MG63 (cell line): ENCODE data around the gene SMAD1. TPM values are rescaled to one million over a fixed set of nuclear protein-coding genes. Genes with fewer than 3 reads are reported as not detected.
A peak's percentile ranks its signal among the peaks of the same experiment; 100 is the strongest.

Source experiments
- DNase-seq: peaks from one replicate; pipeline ENCODE4 v3.0.0-alpha.2; 2020
- H3K27me3 ChIP-seq: fragments of 250-450 bp; sonication (Bioruptor Pico); 2 replicates; pipeline ENCODE4 v1.5.1; 2020; ENCODE audit warnings: mild to moderate bottlenecking, moderate library complexity
- H3K36me3 ChIP-seq: fragments of 250-450 bp; sonication (Bioruptor Pico); 2 replicates; pipeline ENCODE4 v1.5.1; 2020; ENCODE audit warnings: mild to moderate bottlenecking, moderate library complexity
- H3K4me3 ChIP-seq: fragments of 250-450 bp; sonication (Bioruptor Pico); 2 replicates; pipeline ENCODE4 v1.5.1; 2020; ENCODE audit warnings: mild to moderate bottlenecking, moderate library complexity
- H3K9me3 ChIP-seq: fragments of 250-450 bp; sonication (Bioruptor Pico); 2 replicates; pipeline ENCODE4 v1.5.1; 2020; ENCODE audit warnings: mild to moderate bottlenecking, moderate library complexity
- total RNA-seq: library from RNA; depleted of rRNA; stranded (reverse); fragments of >200 nt; shearing (Covaris generic); gene quantifications from 2 replicates; pipeline ENCODE4 v1.2.3, GENCODE V29; 2014; ENCODE audit warnings: low replicate concordance

SMAD1 gene
- total RNA-seq, 1 experiment from 2014 or later: 11.4 TPM

- no peak for DNase-seq
- no peaks in the 10 kb centered on the region for H3K27me3 ChIP-seq
- no peak overlapping the region for H3K4me3 ChIP-seq
- peaks cover 2% of the 10 kb centered on the region; the same call in 1 of the 2 replicates for H3K36me3 ChIP-seq
- no peaks in the 10 kb centered on the region for H3K9me3 ChIP-seq
Measured at GRCh38 chr4:145535202-145535601, 53.5 kb downstream of the SMAD1 start.

- no peaks in the 10 kb centered on the region for H3K9me3 ChIP-seq
- H3K36me3 ChIP-seq: peaks cover 2% of the 10 kb centered on the region; the same call in 1 of the 2 replicates
- H3K4me3 ChIP-seq: no peak overlapping the region
- DNase-seq: no peak
- H3K27me3 ChIP-seq: no peaks in the 10 kb centered on the region
Measured at GRCh38 chr4:145536044-145536443, 54.4 kb downstream of the SMAD1 start.

GRCh38 chr4:145538596-145538995 is 56.9 kb downstream of the SMAD1 start:
- DNase-seq: no peak
- peaks cover 2% of the 10 kb centered on the region; the same call in 1 of the 2 replicates for H3K36me3 ChIP-seq
- no peaks in the 10 kb centered on the region for H3K27me3 ChIP-seq
- no peak overlapping the region for H3K4me3 ChIP-seq
- H3K9me3 ChIP-seq: no peaks in the 10 kb centered on the region

DNA sequence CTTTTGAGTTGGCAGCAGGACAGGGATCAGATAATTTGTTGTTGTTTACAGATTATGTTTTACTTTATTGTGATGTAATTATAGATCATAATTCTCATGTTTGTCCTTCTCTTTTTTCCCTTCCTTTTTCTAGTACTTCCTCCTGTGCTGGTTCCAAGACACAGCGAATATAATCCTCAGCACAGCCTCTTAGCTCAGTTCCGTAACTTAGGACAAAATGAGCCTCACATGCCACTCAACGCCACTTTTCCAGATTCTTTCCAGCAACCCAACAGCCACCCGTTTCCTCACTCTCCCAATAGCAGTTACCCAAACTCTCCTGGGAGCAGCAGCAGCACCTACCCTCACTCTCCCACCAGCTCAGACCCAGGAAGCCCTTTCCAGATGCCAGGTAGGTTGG is 58.0 kb downstream of the SMAD1 start:
- H3K36me3 ChIP-seq: peaks cover 2% of the 10 kb centered on the region; the same call in 1 of the 2 replicates
- no peaks in the 10 kb centered on the region for H3K27me3 ChIP-seq
- H3K4me3 ChIP-seq: no peak overlapping the region
- H3K9me3 ChIP-seq: no peaks in the 10 kb centered on the region
- DNase-seq: no peak

DNA sequence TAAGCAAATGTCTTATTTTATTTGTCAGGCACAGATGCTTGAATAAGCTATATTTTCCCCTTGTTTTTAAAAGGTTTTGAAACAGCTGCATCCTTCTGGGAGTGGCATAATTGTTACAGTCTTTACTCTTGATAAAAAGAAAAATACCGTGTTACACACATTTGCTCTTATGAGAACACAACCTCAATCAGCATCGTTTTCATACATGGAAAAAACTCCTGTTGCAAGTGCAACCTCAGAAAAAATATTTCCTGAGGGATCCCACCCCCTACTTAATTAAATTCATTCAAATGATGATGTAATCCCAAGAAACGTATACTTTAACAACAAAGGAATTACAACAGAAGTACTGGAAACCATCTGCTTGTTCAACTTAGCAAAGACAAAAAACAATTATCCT is 58.6 kb downstream of the SMAD1 start:
- no peak for DNase-seq
- peaks cover 2% of the 10 kb centered on the region; the same call in 1 of the 2 replicates for H3K36me3 ChIP-seq
- no peaks in the 10 kb centered on the region for H3K27me3 ChIP-seq
- H3K4me3 ChIP-seq: no peak overlapping the region
- no peaks in the 10 kb centered on the region for H3K9me3 ChIP-seq

GRCh38 chr4:145541346-145541745 is 59.7 kb downstream of the SMAD1 start:
- peaks cover 2% of the 10 kb centered on the region; the same call in 1 of the 2 replicates for H3K36me3 ChIP-seq
- no peaks in the 10 kb centered on the region for H3K27me3 ChIP-seq
- H3K9me3 ChIP-seq: no peaks in the 10 kb centered on the region
- H3K4me3 ChIP-seq: no peak overlapping the region
- no peak for DNase-seq

DNA sequence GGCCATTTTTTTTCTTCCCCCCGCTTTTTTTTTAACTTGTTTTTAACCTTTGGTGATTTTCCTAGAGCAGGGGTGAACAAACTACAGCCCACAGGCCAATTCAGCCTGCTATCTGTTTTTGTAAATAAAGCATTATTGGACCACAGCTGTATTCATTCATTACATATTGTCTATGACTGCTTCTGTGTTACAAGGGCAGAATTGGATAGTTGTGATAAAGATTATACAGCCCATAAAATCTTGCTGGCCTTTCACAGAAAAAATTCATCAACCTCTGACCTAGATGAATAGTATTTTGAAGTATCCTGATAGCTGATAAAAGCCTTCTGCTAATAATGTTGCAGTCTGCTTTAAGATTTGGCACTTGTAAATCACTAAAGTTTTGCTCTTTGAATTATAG is 63.4 kb downstream of the SMAD1 start:
- no peak for DNase-seq
- no peaks in the 10 kb centered on the region for H3K9me3 ChIP-seq
- no peak overlapping the region for H3K4me3 ChIP-seq
- H3K36me3 ChIP-seq: peaks cover under 1% of the 10 kb centered on the region; the same call in 1 of the 2 replicates
- H3K27me3 ChIP-seq: no peaks in the 10 kb centered on the region

- DNase-seq: peak; percentile 29
- H3K36me3 ChIP-seq: no peaks in the 10 kb centered on the region
- no peaks in the 10 kb centered on the region for H3K9me3 ChIP-seq
- no peaks in the 10 kb centered on the region for H3K27me3 ChIP-seq
- H3K4me3 ChIP-seq: no peak overlapping the region
Measured at GRCh38 chr4:145545538-145546174, 64.0 kb downstream of the SMAD1 start.

- no peaks in the 10 kb centered on the region for H3K27me3 ChIP-seq
- DNase-seq: no peak
- H3K9me3 ChIP-seq: no peaks in the 10 kb centered on the region
- H3K4me3 ChIP-seq: no peak overlapping the region
- H3K36me3 ChIP-seq: no peaks in the 10 kb centered on the region
Measured at GRCh38 chr4:145546175-145546915, 64.7 kb downstream of the SMAD1 start.

- Histone ChIP-seq H3K36me3 (no peaks in the 10 kb centered on the region), H3K4me3 (no peak overlapping the region), H3K27me3 (no peaks in the 10 kb centered on the region), H3K9me3 (no peaks in the 10 kb centered on the region)
- no peak for DNase-seq
Measured at GRCh38 chr4:145551660-145552059, 70.0 kb downstream of the SMAD1 start.

DNA sequence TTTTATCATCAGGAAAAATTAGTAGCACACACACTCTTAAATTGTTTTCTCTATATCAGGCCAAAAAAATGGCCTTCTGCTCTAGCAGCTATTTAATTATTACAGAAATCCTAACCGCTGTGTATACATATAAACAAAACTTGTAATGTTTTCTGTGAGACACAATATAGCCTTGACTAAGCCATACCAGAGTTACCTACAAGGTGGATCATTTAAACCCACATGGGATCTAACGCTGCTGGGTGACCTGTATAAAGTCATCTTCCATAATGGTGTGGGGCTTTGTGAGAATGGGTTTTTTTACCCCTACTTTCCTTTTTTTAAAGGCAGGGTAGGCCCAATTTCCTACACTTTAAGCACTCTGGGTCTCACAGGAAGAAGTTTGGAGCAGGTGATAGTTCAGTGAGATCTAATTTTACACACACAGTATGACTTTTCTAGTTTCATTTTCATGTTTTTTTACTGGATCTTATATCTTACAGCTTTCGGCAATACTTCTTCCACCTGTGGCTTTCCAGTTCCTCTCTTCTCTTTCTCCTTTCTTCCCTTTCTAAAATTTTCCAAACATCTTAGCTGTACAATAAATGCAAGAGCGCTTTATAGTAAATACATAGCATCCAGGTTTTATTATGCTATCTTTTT is 70.6 kb downstream of the SMAD1 start:
- DNase-seq: no peak
- Histone ChIP-seq H3K9me3 (no peaks in the 10 kb centered on the region), H3K4me3 (no peak overlapping the region)

GRCh38 chr4:145553375-145553774 is 71.7 kb downstream of the SMAD1 start:
- Histone ChIP-seq H3K27me3 (no peaks in the 10 kb centered on the region), H3K36me3 (no peaks in the 10 kb centered on the region), H3K9me3 (no peaks in the 10 kb centered on the region), H3K4me3 (no peak overlapping the region)
- no peak for DNase-seq

More for the DNA sequence above, 70.6 kb downstream of the SMAD1 start:
- Histone ChIP-seq H3K27me3 (no peaks in the 10 kb centered on the region), H3K36me3 (no peaks in the 10 kb centered on the region)

- Histone ChIP-seq H3K4me3 (no peak overlapping the region), H3K9me3 (no peaks in the 10 kb centered on the region)
- DNase-seq: no peak
Measured at GRCh38 chr4:145554691-145555090, 73.0 kb downstream of the SMAD1 start.

DNA sequence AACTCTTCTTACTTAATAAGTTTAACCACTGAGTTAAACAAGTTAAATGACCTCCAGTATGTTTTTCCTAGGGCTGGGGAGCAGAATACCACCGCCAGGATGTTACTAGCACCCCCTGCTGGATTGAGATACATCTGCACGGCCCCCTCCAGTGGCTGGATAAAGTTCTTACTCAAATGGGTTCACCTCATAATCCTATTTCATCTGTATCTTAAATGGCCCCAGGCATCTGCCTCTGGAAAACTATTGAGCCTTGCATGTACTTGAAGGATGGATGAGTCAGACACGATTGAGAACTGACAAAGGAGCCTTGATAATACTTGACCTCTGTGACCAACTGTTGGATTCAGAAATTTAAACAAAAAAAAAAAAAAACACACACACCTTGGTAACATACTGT is 76.1 kb downstream of the SMAD1 start:
- no peak overlapping the region for H3K4me3 ChIP-seq
- H3K27me3 ChIP-seq: no peaks in the 10 kb centered on the region
- H3K36me3 ChIP-seq: no peaks in the 10 kb centered on the region; the same call in 1 of the 2 replicates
- DNase-seq: peak; percentile 11
- no peaks in the 10 kb centered on the region for H3K9me3 ChIP-seq

More at GRCh38 chr4:145554691-145555090, 73.0 kb downstream of the SMAD1 start:
- no peaks in the 10 kb centered on the region for H3K27me3 ChIP-seq
- no peaks in the 10 kb centered on the region; the same call in 1 of the 2 replicates for H3K36me3 ChIP-seq

DNA sequence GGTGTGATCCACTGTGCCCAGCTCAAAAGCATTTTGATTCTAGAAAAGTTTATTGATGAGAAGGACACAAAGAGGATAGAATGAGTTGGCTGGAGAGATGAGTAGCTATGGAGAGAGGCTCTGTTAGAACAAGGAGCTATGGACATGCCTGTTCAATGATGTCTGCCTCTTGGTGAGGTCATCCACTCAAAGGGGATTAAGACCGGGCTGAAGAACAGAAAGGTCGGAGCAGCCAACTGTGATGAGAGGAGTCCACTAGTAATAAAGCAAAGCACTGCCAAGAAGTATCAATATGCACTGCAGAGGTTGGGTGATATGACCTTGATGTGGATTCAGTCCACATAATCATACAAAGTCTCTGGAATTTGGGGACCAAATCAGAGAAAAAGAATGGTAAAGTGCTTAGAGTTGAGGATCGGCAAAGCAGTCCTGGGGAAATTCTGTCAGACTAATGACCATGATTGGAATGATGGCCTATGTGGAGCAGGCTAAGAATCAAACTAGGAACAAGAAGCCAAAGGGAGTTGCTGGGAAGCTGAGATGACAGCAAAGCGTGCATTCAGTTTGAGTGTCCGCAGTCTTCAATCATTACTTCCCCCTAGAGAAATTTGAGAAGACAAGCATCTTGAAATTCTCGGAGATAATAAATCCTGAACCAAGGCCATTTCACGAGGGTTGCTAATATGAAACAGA is 81.8 kb downstream of the SMAD1 start:
- H3K36me3 ChIP-seq: no peaks in the 10 kb centered on the region; the same call in 1 of the 2 replicates
- no peaks in the 10 kb centered on the region for H3K27me3 ChIP-seq
- peak; percentile 2 for DNase-seq
- no peaks in the 10 kb centered on the region for H3K9me3 ChIP-seq
- no peak overlapping the region for H3K4me3 ChIP-seq

GRCh38 chr4:145564540-145564939 is 82.9 kb downstream of the SMAD1 start:
- Histone ChIP-seq H3K9me3 (no peaks in the 10 kb centered on the region), H3K4me3 (no peak overlapping the region), H3K36me3 (no peaks in the 10 kb centered on the region), H3K27me3 (no peaks in the 10 kb centered on the region)
- DNase-seq: no peak

DNA sequence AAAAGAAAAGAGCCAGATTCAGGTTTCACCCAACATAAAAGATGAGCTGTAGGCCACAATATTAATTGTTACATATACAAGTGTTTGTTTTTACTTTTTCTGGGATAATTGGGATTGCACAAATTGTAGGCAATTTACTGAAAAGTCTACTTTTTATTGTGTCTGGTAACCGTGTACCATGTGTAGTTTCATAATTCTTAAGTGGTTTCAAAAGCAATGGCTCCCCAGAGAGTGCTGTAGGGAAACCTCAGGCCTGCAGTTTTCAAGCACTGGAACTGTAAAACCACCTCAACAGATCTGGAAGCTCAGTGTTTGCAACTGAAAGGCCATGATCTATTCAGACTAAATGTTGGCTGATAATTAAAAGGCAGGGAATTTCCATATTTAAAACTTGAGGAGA is 83.7 kb downstream of the SMAD1 start:
- H3K9me3 ChIP-seq: no peaks in the 10 kb centered on the region
- DNase-seq: no peak
- no peak overlapping the region for H3K4me3 ChIP-seq
- H3K27me3 ChIP-seq: no peaks in the 10 kb centered on the region
- H3K36me3 ChIP-seq: no peaks in the 10 kb centered on the region
